ENCODE data around the gene CIC.
A peak's percentile ranks its signal among the peaks of the same experiment; 100 is the strongest.
"Not testable (repeated sequence)": the region's sequence is repeated elsewhere in the genome, so short reads cannot be mapped to it uniquely, and the experiment has no call there.

The CIC gene

GRCh38 chr19:42313096-42313839 lies 44.2 kb downstream of the CIC start, which contains the start of gene TMEM145:
Gene TMEM145 (plus strand): TSS chr19:42313309. CDS start chr19:42313377, 68 bp downstream.
- DNase-seq (ENCODE audit: low read depth in 2 of 2): no peak

- DNase-seq (ENCODE audit: low read depth in 2 of 2): no peak
Observed at GRCh38 chr19:42313840-42314755, 45.0 kb downstream of the CIC start.

GRCh38 chr19:42315024-42315423 lies 46.0 kb downstream of the CIC start:
- no peak for DNase-seq (ENCODE audit: low read depth in 2 of 2)

GRCh38 chr19:42316223-42317211 lies 47.5 kb downstream of the CIC start:
- DNase-seq (ENCODE audit: low read depth in 2 of 2): no peak

- DNase-seq (ENCODE audit: low read depth in 2 of 2): no peak
Observed at GRCh38 chr19:42317535-42317934, 48.5 kb downstream of the CIC start.

GRCh38 chr19:42322305-42322704 lies 53.3 kb downstream of the CIC start:
- no peak for DNase-seq (ENCODE audit: low read depth in 2 of 2)

GRCh38 chr19:42323473-42323851 lies 54.4 kb downstream of the CIC start:
- no peak for DNase-seq (ENCODE audit: low read depth in 2 of 2)

- no peak for DNase-seq (ENCODE audit: low read depth in 2 of 2)
Observed at GRCh38 chr19:42323852-42324654, 55.0 kb downstream of the CIC start.

- DNase-seq (ENCODE audit: low read depth in 2 of 2): no peak
Observed at GRCh38 chr19:42324655-42325307, 55.7 kb downstream of the CIC start.

GRCh38 chr19:42325308-42325895 lies 56.4 kb downstream of the CIC start, which contains the start of gene MEGF8:
Gene MEGF8 (plus strand): TSS chr19:42325635. CDS start chr19:42326244, 609 bp downstream.
- DNase-seq (ENCODE audit: low read depth in 2 of 2): peak; percentile 97 to 98

GRCh38 chr19:42325896-42326771 lies 57.1 kb downstream of the CIC start:
- DNase-seq (ENCODE audit: low read depth in 2 of 2): no peak

GRCh38 chr19:42326969-42327368 lies 57.9 kb downstream of the CIC start:
- DNase-seq (ENCODE audit: low read depth in 2 of 2): no peak

GRCh38 chr19:42327381-42327780 lies 58.3 kb downstream of the CIC start:
- DNase-seq (ENCODE audit: low read depth in 2 of 2): no peak

- DNase-seq (ENCODE audit: low read depth in 2 of 2): no peak
Observed at GRCh38 chr19:42328106-42328505, 59.1 kb downstream of the CIC start.

- no peak for DNase-seq (ENCODE audit: low read depth in 2 of 2)
Observed at GRCh38 chr19:42328854-42329253, 59.8 kb downstream of the CIC start.

- DNase-seq (ENCODE audit: low read depth in 2 of 2): no peak
Observed at GRCh38 chr19:42330241-42330711, 61.2 kb downstream of the CIC start.

- not testable (repeated sequence) for DNase-seq (ENCODE audit: low read depth in 2 of 2)
Observed at GRCh38 chr19:42331333-42331732, 62.3 kb downstream of the CIC start.

- DNase-seq (ENCODE audit: low read depth in 2 of 2): no peak
Observed at GRCh38 chr19:42332059-42332458, 63.0 kb downstream of the CIC start.

GRCh38 chr19:42333018-42333417 lies 64.0 kb downstream of the CIC start:
- no peak for DNase-seq (ENCODE audit: low read depth in 2 of 2)

Measured in activated CD4-positive, alpha-beta T cell treated with anti-CD3 and anti-CD28 coated beads for 24 hours (primary cell).